Measurements from ENCODE around the gene DRC3.

DNA sequence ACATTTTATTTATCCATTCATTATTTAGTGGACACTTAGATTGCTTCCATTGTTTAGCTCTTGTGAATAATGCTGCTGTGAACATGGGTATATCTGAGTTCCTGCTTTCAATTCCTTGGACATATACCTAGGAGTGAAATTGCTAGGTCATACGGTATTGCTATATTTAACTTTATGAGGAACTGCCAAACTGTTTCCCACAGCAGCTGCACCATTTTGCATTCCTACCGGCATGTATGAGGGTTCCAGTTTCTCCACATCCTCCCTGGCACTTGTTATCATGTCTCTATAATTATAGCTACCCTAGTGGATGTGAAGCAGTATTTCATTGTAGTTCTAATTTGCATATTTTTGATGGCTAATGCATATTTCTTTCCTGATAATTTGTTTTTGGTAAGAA is 91.4 kb downstream of the DRC3 start:
- TF ChIP-seq TAF1 (IDR thresholded peaks at IDR 0.05; ENCODE audit: borderline replicate concordance, low read depth, low read length) (no peak), POLR2A (IDR thresholded peaks at IDR 0.05; ENCODE audit: low read depth, low read length) (no peak)

All from GM12892 (cell line).